Right lobe of liver (tissue), 6 donors: ENCODE data around the gene MECR. TPM values are rescaled to one million over a fixed set of nuclear protein-coding genes. Genes with fewer than 3 reads are reported as not detected.

Source experiments
- ATAC-seq, 4 donors: fragments of 200-7000 bp; cut with Tn5 transposase; one replicate each; pipeline ENCODE4 v1.9.1; 2020; ENCODE audit warnings: mild to moderate bottlenecking in 4 of 4, moderate library complexity in 4 of 4
- DNase-seq, 3 donors: peaks; one replicate each; pipeline ENCODE4 v3.0.0-alpha.2; 2020
- H3K27ac ChIP-seq, 3 donors: fragments of 200-600 bp; one replicate each; pipeline ENCODE4 v1.8.0; 2022
- H3K27me3 ChIP-seq, 2 donors: fragments of 200-600 bp; one replicate each; pipeline ENCODE4 v1.8.0; 2022
- H3K36me3 ChIP-seq, 4 donors: fragments of 200-600 bp; sonication (generic) in 1 of 4; one replicate each; pipeline versions ENCODE4 v1.5.1 to v1.8.0; 2017 to 2022; ENCODE audit warnings: control low read depth in 1 of 4
- H3K4me1 ChIP-seq, 4 donors: fragments of 200-600 bp; sonication (generic) in 1 of 4; one replicate each; pipeline versions ENCODE4 v1.5.1 to v1.8.0; 2017 to 2022; ENCODE audit warnings: control low read depth in 1 of 4
- H3K4me3 ChIP-seq, 3 donors: fragments of 200-600 bp; one replicate each; pipeline ENCODE4 v1.8.0; 2022
- H3K9me3 ChIP-seq, 4 donors: fragments of 200-600 bp; sonication (generic) in 1 of 4; one replicate each; pipeline versions ENCODE4 v1.5.1 to v1.8.0; 2017 to 2022; ENCODE audit warnings: control low read depth in 1 of 4
- POLR2A ChIP-seq: fragments of 450-650 bp; IDR thresholded peaks from one replicate; pipeline ENCODE4 v1.6.1; 2017; ENCODE audit warnings: antibody characterized with exemption, mild to moderate bottlenecking
- WGBS: methylation state at CpG from one replicate; pipeline ENCODE4 v1.1.6; 2018; ENCODE audit warnings: low coverage, low lambda C conversion rate; ENCODE audit not compliant: insufficient coverage; ENCODE audit errors: missing lambda C conversion rate; 5-methylcytosine and 5-hydroxymethylcytosine counted together
- intact Hi-C, 2 donors: fragments of 100-400 bp; cut with DNase I; formaldehyde crosslinking; loops; one replicate each; pipeline versions ENCODE4 v1.11.2 to v1.14.1; 2022
- total RNA-seq, 6 experiments: library from RNA; depleted of rRNA in 2 of 6; stranded (reverse); fragments of >200 nt in 2 of 6; fragmentation: NEBNext Ultra II Directional in 3 of 6; extraction: Animal tissue kit (Norgen Biotek cat#: 25700) in 3 of 6; gene quantifications; one replicate each; pipeline versions ENCODE4 v1.1.0 to v1.2.4, GENCODE V29; 2016 to 2023
- TF ChIP-seq, protein P1 (sequence below), 4 donors: fragments of 200-600 bp in 3 of 4; fragments of 450-650 bp in 1 of 4; IDR thresholded peaks; one replicate each; pipeline versions ENCODE4 v1.5.1 to v1.8.0; 2016 to 2022; ENCODE audit warnings: antibody characterized with exemption in 4 of 4, mild to moderate bottlenecking in 2 of 4
- donor health status: DM: no; HTN: yes; CAD: no.
- donor health status: DM: no; HTN: no; CAD: no.
- donor health status: DM: no; HTN: no; CAD: no.
- donor health status: DM: no; HTN: yes; CAD: no.
- donor health status: DM: no; HTN: yes; CAD: no.

The MECR gene
- total RNA-seq, 6 experiments from 2014 or later = 13.1 to 22.1 (median 15.7) TPM

DNA sequence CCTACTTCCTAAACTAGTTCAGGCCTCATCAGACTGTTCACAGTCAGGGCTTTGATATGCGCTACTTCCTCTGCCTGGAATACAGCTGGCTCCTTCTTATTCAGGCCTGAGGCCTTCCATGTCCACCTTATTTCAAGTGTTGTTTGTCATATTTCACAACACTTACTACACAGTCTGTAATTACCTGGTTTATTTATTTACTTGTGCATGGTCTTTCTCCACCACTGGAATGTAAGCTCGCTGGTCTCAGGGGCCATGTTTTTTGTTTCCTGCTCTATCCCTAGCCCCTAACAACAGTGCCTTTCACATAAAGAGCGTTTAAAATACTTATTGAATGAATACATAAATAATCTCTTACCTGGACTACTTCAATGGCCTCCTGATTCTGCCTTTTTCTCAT, 44.5 kb downstream of the MECR start:
- no peak for TF ChIP-seq POLR2A
- TF ChIP-seq, protein P1, sequence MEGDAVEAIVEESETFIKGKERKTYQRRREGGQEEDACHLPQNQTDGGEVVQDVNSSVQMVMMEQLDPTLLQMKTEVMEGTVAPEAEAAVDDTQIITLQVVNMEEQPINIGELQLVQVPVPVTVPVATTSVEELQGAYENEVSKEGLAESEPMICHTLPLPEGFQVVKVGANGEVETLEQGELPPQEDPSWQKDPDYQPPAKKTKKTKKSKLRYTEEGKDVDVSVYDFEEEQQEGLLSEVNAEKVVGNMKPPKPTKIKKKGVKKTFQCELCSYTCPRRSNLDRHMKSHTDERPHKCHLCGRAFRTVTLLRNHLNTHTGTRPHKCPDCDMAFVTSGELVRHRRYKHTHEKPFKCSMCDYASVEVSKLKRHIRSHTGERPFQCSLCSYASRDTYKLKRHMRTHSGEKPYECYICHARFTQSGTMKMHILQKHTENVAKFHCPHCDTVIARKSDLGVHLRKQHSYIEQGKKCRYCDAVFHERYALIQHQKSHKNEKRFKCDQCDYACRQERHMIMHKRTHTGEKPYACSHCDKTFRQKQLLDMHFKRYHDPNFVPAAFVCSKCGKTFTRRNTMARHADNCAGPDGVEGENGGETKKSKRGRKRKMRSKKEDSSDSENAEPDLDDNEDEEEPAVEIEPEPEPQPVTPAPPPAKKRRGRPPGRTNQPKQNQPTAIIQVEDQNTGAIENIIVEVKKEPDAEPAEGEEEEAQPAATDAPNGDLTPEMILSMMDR (IDR thresholded peaks at IDR 0.05) = peak in 1 of 4 donors; percentile 24
- Histone ChIP-seq H3K4me1 (peaks cover 0 to 24% (median 7%) of the 10 kb centered on the region in 4 donors), H3K27ac (peak overlapping the region; percentile 38 to 48 (median 42)), H3K9me3 (no peaks in the 10 kb centered on the region), H3K36me3 (no peaks in the 10 kb centered on the region), H3K27me3 (no peaks in the 10 kb centered on the region), H3K4me3 (no peak overlapping the region)
- intact Hi-C loops = no loop called here
- 49% methylated on average over 3 of the region's 3 CpGs for WGBS
- DNase-seq (peak in 1 of 3 donors; percentile 28), ATAC-seq (peak; percentile 2 to 48 (median 18))

- H3K9me3 ChIP-seq = no peaks in the 10 kb centered on the region
- WGBS = 10% methylated on average over 1 of the region's 1 CpG
- intact Hi-C loops = no loop called here
- DNase-seq (no peak), ATAC-seq (no peak)
- H3K27ac ChIP-seq = peak overlapping the region in 1 of 3 donors; percentile 99
- H3K4me3 ChIP-seq = no peak overlapping the region
- peaks cover 0 to 41% (median 17%) of the 10 kb centered on the region in 4 donors for H3K4me1 ChIP-seq
- H3K27me3 ChIP-seq = no peaks in the 10 kb centered on the region
- H3K36me3 ChIP-seq = peaks cover 0 to 6% (median 2%) of the 10 kb centered on the region in 4 donors
- no peak for TF ChIP-seq POLR2A
Measured at GRCh38 chr1:29183287-29183686, 47.4 kb downstream of the MECR start.

GRCh38 chr1:29181413-29182225, 49.1 kb downstream of the MECR start, which contains the start of gene SRSF4:
Gene SRSF4, minus strand, starts transcription at chr1:29181900. Its CDS starts 148 bp downstream, at chr1:29181752.
- intact Hi-C loops = no loop called here
- H3K27me3 ChIP-seq = no peaks in the 10 kb centered on the region
- ATAC-seq (peak; percentile 88 to 96 (median 89)), DNase-seq (peak; percentile 100)
- H3K4me1 ChIP-seq = peaks cover 0 to 54% (median 22%) of the 10 kb centered on the region in 4 donors
- WGBS = under 1% methylated on average over 20 of the region's 100 CpGs
- peak within 1 kb of the TSS; percentile 82 to 88 (median 86) for H3K4me3 ChIP-seq
- TF ChIP-seq POLR2A = peak; percentile 99
- TF ChIP-seq, protein P1 (IDR thresholded peaks at IDR 0.05) = peak; percentile 71 to 96 (median 84)
- peak within 1 kb of the TSS; percentile 99 for H3K27ac ChIP-seq
- no peaks in the 10 kb centered on the region for H3K9me3 ChIP-seq
- peaks cover 0 to 6% (median 2%) of the 10 kb centered on the region in 4 donors for H3K36me3 ChIP-seq

DNA sequence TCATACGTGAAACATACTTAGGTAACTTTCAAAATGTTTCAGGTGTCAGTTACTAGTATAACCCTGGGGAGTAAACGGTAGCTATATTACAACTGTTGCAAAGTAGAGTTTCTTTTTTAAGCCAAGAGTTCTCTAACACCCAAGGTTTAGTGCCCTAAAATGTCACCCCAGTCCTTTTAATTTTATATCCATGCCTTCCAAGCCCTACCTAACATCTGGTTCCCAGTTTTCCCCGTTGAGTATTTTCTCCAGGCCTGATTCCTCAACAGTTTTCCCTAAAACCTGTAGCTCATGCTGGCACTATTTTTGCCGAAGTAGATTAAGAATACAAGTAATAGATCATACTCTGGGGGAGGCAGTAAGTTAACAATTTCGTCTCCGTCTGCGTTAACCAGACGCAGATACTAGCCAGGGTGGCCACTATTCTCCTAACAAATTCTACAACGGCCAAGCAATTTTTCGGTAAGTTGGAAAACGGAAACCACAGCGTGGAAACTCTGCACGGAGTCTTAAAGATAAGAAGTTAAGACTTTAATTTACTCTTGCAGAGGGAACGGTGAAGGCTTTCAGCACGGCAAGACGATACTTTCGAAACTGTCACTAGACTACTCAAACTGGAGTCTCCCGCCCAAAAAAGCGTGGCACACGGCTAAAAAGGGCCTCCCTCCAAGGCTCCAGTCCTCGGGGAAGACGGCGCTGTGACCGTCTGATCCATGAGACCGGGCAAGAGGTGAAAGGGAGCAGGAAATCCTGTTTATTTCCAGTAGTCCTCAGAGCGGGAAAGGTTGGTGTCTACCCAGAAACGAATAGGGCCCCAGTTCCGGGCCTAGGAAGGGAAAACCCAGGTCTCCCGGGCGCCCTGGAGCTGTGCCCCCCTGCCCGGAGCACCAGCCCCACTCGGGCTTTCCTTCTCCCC, 50.0 kb downstream of the MECR start:
- Histone ChIP-seq H3K4me3 (peak overlapping the region; percentile 82 to 88 (median 86)), H3K36me3 (peaks cover 0 to 6% (median 3%) of the 10 kb centered on the region in 4 donors), H3K27me3 (no peaks in the 10 kb centered on the region), H3K27ac (peak overlapping the region; percentile 99), H3K4me1 (peaks cover 0 to 56% (median 22%) of the 10 kb centered on the region in 4 donors), H3K9me3 (no peaks in the 10 kb centered on the region)
- no peak for TF ChIP-seq POLR2A
- TF ChIP-seq, protein P1 (IDR thresholded peaks at IDR 0.05) = no peak
- under 1% methylated on average over 30 of the region's 32 CpGs for WGBS
- intact Hi-C loops = no loop called here
- ATAC-seq (peak; percentile 22 to 32 (median 28)), DNase-seq (peak in 1 of 3 donors; percentile 55)
